Hepatocyte (in vitro differentiated cells): ENCODE results near the gene CDC123. TPM values are rescaled to one million over a fixed set of nuclear protein-coding genes. Genes with fewer than 3 reads are reported as not detected.

Source experiments
- DNase-seq: peaks from one replicate; pipeline ENCODE4 v3.0.0-alpha.2; 2016; ENCODE audit warnings: low spot score
- H2AFZ ChIP-seq: fragments of 200-600 bp; sonication (generic); 2 replicates; pipeline ENCODE4 v1.6.0; 2016; ENCODE audit warnings: antibody characterized with exemption, mild to moderate bottlenecking
- H3K27ac ChIP-seq: fragments of 200-600 bp; sonication (generic); 2 replicates; pipeline ENCODE4 v1.5.1; 2016; ENCODE audit warnings: mild to moderate bottlenecking
- H3K27me3 ChIP-seq: fragments of 200-600 bp; sonication (generic); 2 replicates; pipeline ENCODE4 v1.6.1; 2016
- H3K36me3 ChIP-seq: fragments of 200-600 bp; sonication (generic); replicated peaks from 2 replicates; pipeline ENCODE4 v1.5.1; 2016; ENCODE audit warnings: low read depth; ENCODE audit not compliant: insufficient read depth
- H3K4me1 ChIP-seq: fragments of 200-600 bp; sonication (generic); 2 replicates; pipeline ENCODE4 v1.5.1; 2016; ENCODE audit warnings: mild to moderate bottlenecking, moderate library complexity; ENCODE audit not compliant: insufficient read depth
- H3K4me2 ChIP-seq: fragments of 200-600 bp; sonication (generic); 2 replicates; pipeline ENCODE4 v1.6.0; 2016
- H3K4me3 ChIP-seq: fragments of 200-600 bp; sonication (generic); 2 replicates; pipeline ENCODE4 v1.5.1; 2016; ENCODE audit warnings: mild to moderate bottlenecking
- H3K79me2 ChIP-seq: fragments of 200-600 bp; sonication (generic); 2 replicates; pipeline ENCODE4 v1.6.0; 2017; ENCODE audit warnings: mild to moderate bottlenecking
- H3K9me2 ChIP-seq: fragments of 200-600 bp; sonication (generic); replicated peaks from 2 replicates; pipeline ENCODE4 v1.6.0; 2017; ENCODE audit warnings: mild to moderate bottlenecking; ENCODE audit not compliant: insufficient read depth
- H3K9me3 ChIP-seq: fragments of 200-600 bp; sonication (generic); 2 replicates; pipeline ENCODE4 v1.5.1; 2016; ENCODE audit warnings: low read depth, mild to moderate bottlenecking
- H4K20me1 ChIP-seq: fragments of 200-600 bp; sonication (generic); 2 replicates; pipeline ENCODE4 v1.6.0; 2016; ENCODE audit warnings: mild to moderate bottlenecking; ENCODE audit not compliant: insufficient read depth, poor library complexity, severe bottlenecking
- EZH2 ChIP-seq: fragments of 200-600 bp; sonication (generic); IDR thresholded peaks from 2 replicates; pipeline ENCODE4 v1.6.1; 2016; ENCODE audit warnings: antibody characterized with exemption, mild to moderate bottlenecking, borderline replicate concordance
- EZH2phosphoT487 ChIP-seq: fragments of 200-600 bp; sonication (generic); IDR thresholded peaks from one replicate; pipeline ENCODE4 v1.6.1; 2018; ENCODE audit warnings: antibody characterized with exemption, mild to moderate bottlenecking, low read depth, moderate library complexity; ENCODE audit not compliant: unreplicated experiment, severe bottlenecking
- WGBS: methylation state at CpG from one replicate; pipeline ENCODE4 v1.1.6; 2016; ENCODE audit warnings: low lambda C conversion rate; ENCODE audit errors: missing lambda C conversion rate; 5-methylcytosine and 5-hydroxymethylcytosine counted together
- polyA plus RNA-seq: library from polyadenylated mRNA; unstranded; fragments of >200 nt; fragmentation: Nextera tagmentation; extraction: Ambion mirVana; gene quantifications from 2 replicates; pipeline ENCODE4 v1.2.1, GENCODE V29; 2016
- total RNA-seq: library from RNA; depleted of rRNA; stranded (reverse); fragments of >200 nt; gene quantifications from 2 replicates; pipeline ENCODE4 v1.2.3, GENCODE V29; 2014
- TF ChIP-seq, protein P1 (sequence below): fragments of 200-600 bp; sonication (generic); IDR thresholded peaks from 2 replicates; pipeline ENCODE4 v1.5.1; 2016; ENCODE audit warnings: antibody characterized with exemption, mild to moderate bottlenecking; ENCODE audit not compliant: poor library complexity

The CDC123 gene
- total and polyA plus RNA-seq, 2 experiments from 2014 or later = 92.3 to 104 TPM

DNA sequence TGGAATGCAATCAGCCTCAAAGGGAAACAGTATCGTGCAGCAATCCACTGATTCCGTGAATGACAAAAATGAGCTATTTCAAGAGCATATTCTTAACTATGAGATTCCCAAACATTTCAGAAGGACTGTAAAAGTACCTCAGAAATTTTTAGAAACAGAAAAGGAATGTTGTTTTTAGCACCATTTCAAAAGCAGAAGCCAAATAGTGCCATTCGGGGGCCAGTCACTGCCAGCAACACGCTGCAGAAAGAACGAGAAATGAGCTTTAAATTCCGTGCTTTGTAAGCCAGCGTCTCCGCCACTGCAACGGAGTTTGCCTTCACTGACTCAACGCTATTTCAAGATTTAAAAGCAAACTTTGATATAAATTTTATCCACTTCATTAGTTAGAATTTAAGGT lies 6.6 kb upstream of the CDC123 start:
- Histone ChIP-seq H3K27me3 (no peaks in the 10 kb centered on the region), H4K20me1 (no peaks in the 10 kb centered on the region), H3K79me2 (peaks cover 67% of the 10 kb centered on the region), H3K9me2 (no peaks in the 10 kb centered on the region), H2AFZ (no peak overlapping the region), H3K27ac (no peak overlapping the region), H3K4me3 (no peak overlapping the region), H3K9me3 (no peaks in the 10 kb centered on the region), H3K36me3 (no peaks in the 10 kb centered on the region), H3K4me1 (peaks cover 10% of the 10 kb centered on the region), H3K4me2 (no peak overlapping the region)
- TF ChIP-seq, protein P1, sequence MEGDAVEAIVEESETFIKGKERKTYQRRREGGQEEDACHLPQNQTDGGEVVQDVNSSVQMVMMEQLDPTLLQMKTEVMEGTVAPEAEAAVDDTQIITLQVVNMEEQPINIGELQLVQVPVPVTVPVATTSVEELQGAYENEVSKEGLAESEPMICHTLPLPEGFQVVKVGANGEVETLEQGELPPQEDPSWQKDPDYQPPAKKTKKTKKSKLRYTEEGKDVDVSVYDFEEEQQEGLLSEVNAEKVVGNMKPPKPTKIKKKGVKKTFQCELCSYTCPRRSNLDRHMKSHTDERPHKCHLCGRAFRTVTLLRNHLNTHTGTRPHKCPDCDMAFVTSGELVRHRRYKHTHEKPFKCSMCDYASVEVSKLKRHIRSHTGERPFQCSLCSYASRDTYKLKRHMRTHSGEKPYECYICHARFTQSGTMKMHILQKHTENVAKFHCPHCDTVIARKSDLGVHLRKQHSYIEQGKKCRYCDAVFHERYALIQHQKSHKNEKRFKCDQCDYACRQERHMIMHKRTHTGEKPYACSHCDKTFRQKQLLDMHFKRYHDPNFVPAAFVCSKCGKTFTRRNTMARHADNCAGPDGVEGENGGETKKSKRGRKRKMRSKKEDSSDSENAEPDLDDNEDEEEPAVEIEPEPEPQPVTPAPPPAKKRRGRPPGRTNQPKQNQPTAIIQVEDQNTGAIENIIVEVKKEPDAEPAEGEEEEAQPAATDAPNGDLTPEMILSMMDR = no peak
- no peak for TF ChIP-seq EZH2
- no peak for TF ChIP-seq EZH2phosphoT487
- WGBS = 99% methylated on average over 10 of the region's 10 CpGs
- no peak for DNase-seq

DNA sequence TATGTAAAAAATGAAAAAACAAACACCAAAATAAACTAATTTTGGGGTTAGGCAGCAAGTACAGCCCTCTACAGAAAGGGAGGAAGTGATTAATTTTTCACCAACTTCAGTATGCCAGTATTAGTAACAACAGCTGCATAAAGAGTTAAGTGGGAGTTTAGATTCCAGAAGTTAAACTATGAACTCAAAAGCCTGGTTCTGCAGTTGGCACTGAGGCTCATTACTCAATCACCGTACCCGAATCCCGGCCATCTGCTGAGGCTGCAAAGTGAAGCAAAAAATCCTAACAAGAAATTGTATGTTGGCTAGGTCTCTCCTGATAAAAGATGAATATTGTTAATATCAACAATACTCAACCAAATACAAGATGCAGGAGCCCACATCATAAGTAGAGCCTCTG lies 4.3 kb upstream of the CDC123 start:
- no peaks in the 10 kb centered on the region for H3K9me2 ChIP-seq
- H3K4me2 ChIP-seq = no peak overlapping the region
- no peaks in the 10 kb centered on the region for H3K36me3 ChIP-seq
- no peak for DNase-seq
- peaks cover 12% of the 10 kb centered on the region for H3K4me1 ChIP-seq
- H4K20me1 ChIP-seq = no peaks in the 10 kb centered on the region
- peaks cover 80% of the 10 kb centered on the region for H3K79me2 ChIP-seq
- H3K27ac ChIP-seq = no peak overlapping the region
- WGBS = 91% methylated on average over 3 of the region's 3 CpGs
- TF ChIP-seq, protein P1 = no peak
- TF ChIP-seq EZH2phosphoT487 (no peak), EZH2 (no peak)
- H3K9me3 ChIP-seq = no peaks in the 10 kb centered on the region
- H2AFZ ChIP-seq = no peak overlapping the region
- H3K27me3 ChIP-seq = no peaks in the 10 kb centered on the region
- no peak overlapping the region for H3K4me3 ChIP-seq

DNA sequence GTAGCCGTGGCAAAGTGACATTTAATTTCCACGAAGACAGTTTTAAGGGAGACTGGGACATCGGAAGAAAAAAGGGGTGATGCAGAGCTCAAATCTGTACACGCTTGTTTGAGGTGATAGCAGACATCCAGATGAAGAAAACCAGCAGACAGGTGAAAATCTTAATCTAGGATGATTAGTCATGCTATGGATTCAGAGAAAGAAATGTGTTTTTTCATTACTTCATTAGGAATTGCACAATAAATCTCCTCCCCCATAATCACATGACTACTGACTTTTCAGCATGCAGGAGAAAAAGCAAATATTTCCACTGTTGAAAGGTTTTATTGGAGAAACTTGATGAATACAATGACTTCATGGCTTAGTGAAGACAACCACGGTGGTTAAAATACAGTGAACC lies 2.8 kb upstream of the CDC123 start:
- Histone ChIP-seq H2AFZ (no peak overlapping the region), H3K4me3 (no peak overlapping the region), H3K36me3 (no peaks in the 10 kb centered on the region), H3K79me2 (peaks cover 83% of the 10 kb centered on the region), H3K4me1 (peaks cover 12% of the 10 kb centered on the region), H3K27me3 (no peaks in the 10 kb centered on the region), H3K4me2 (no peak overlapping the region), H3K9me3 (no peaks in the 10 kb centered on the region), H3K9me2 (no peaks in the 10 kb centered on the region), H3K27ac (no peak overlapping the region), H4K20me1 (no peaks in the 10 kb centered on the region)
- 80% methylated on average over 5 of the region's 5 CpGs for WGBS
- no peak for DNase-seq
- TF ChIP-seq EZH2 = no peak
- TF ChIP-seq, protein P1 = no peak

DNA sequence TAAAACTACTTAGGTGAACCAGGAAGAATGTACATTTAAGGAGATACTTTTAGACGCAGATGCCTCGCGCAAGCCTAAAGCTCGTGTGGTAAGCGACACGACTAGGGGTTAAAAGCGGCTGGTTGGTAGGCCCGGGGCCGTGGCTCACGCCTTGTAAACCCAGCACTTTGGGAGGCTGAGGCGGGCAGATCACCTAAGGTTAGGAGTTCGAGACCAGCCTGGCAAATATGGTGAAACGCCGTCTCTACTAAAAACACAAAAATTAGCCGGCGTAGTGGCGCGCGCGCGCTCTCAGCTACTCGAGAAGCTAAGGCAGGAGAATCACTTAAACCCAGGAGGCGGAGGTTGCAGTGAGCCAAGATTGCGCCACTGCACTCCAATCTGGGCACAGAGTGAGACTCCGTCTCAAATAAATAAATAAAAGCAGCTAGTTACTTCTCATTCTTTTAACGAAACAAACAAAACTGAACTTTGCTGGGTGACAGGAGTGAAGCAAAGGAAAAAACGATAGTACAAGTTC lies 1.2 kb upstream of the CDC123 start:
- peak; percentile 38 for DNase-seq
- Histone ChIP-seq H3K79me2 (peaks cover 90% of the 10 kb centered on the region), H3K27me3 (no peaks in the 10 kb centered on the region), H3K4me3 (peak overlapping the region; percentile 69), H4K20me1 (no peaks in the 10 kb centered on the region), H2AFZ (peak overlapping the region; percentile 100), H3K4me1 (peaks cover 12% of the 10 kb centered on the region), H3K36me3 (no peaks in the 10 kb centered on the region), H3K4me2 (peak overlapping the region; percentile 96), H3K27ac (peak overlapping the region; percentile 98), H3K9me3 (no peaks in the 10 kb centered on the region), H3K9me2 (no peaks in the 10 kb centered on the region)
- WGBS = 4% methylated on average over 27 of the region's 27 CpGs
- TF ChIP-seq EZH2 (no peak), EZH2phosphoT487 (no peak)
- TF ChIP-seq, protein P1 = no peak
